HG03095 (cell line): ENCODE data around the gene CHMP1A.
"Not testable (repeated sequence)": the region's sequence is repeated elsewhere in the genome, so short reads cannot be mapped to it uniquely, and the experiment has no call there.

Source experiments
- ATAC-seq: cut with Tn5 transposase; IDR thresholded peaks from one replicate; pipeline ENCODE4 v1.9.1; 2021; ENCODE audit warnings: moderate library complexity; ENCODE audit not compliant: unreplicated experiment

CHMP1A gene

GRCh38 chr16:89661215-89661614 lies 3.7 kb upstream of the CHMP1A start:
- no peak for ATAC-seq

- ATAC-seq, result no peak
These were observed 2.6 kb upstream of the CHMP1A start for GRCh38 chr16:89660146-89660545.

GRCh38 chr16:89658221-89658879 lies 842 bp upstream of the CHMP1A start:
- ATAC-seq, result no peak

GRCh38 chr16:89656435-89657121 lies 930 bp downstream of the CHMP1A start:
- ATAC-seq, result no peak

- ATAC-seq, result no peak
These were observed 2.4 kb downstream of the CHMP1A start for GRCh38 chr16:89655062-89655643.

GRCh38 chr16:89653656-89654295 lies 3.7 kb downstream of the CHMP1A start:
- ATAC-seq, result no peak

GRCh38 chr16:89651584-89651983 lies 5.9 kb downstream of the CHMP1A start:
- no peak for ATAC-seq

- ATAC-seq, result no peak
These were observed 10.6 kb downstream of the CHMP1A start for GRCh38 chr16:89646906-89647305.

- no peak for ATAC-seq
These were observed 11.2 kb downstream of the CHMP1A start for GRCh38 chr16:89646270-89646669.

- no peak for ATAC-seq
These were observed 12.4 kb downstream of the CHMP1A start for GRCh38 chr16:89645122-89645521.

- no peak for ATAC-seq
These were observed 13.7 kb downstream of the CHMP1A start for GRCh38 chr16:89643769-89644300.

- no peak for ATAC-seq
These were observed 14.9 kb downstream of the CHMP1A start for GRCh38 chr16:89642574-89642973.

GRCh38 chr16:89641458-89642119 lies 15.9 kb downstream of the CHMP1A start:
- ATAC-seq, result no peak

- no peak for ATAC-seq
These were observed 18.1 kb downstream of the CHMP1A start for GRCh38 chr16:89639385-89639784.

- no peak for ATAC-seq
These were observed 19.1 kb downstream of the CHMP1A start for GRCh38 chr16:89638455-89638854.

- no peak for ATAC-seq
These were observed 20.1 kb downstream of the CHMP1A start for GRCh38 chr16:89637379-89637778.

GRCh38 chr16:89636663-89637062 lies 20.8 kb downstream of the CHMP1A start:
- no peak for ATAC-seq

- ATAC-seq, result not testable (repeated sequence)
These were observed 22.8 kb downstream of the CHMP1A start for GRCh38 chr16:89634463-89635385.

- no peak for ATAC-seq
These were observed 24.4 kb downstream of the CHMP1A start for GRCh38 chr16:89633064-89633631.
